ENCODE results near the gene ZBTB5.

Gene ZBTB5

GRCh38 chr9:37507566-37508134 lies 42.4 kb upstream of the ZBTB5 start:
- no peaks in the 10 kb centered on the region for H3K27me3 ChIP-seq (ENCODE audit: control insufficient read depth in 1 of 2, insufficient read depth in 2 of 2, low read length in 2 of 2)
- peaks cover 22 to 35% of the 10 kb centered on the region in 2 donors for H3K36me3 ChIP-seq (ENCODE audit: control insufficient read depth in 2 of 2, insufficient read depth in 2 of 2, low read length in 2 of 2)
- H3K4me3 ChIP-seq (ENCODE audit: low read length in 2 of 2), result no peak overlapping the region
- no peaks in the 10 kb centered on the region for H3K4me1 ChIP-seq (ENCODE audit: control insufficient read depth, insufficient read depth, low read length)
- H3K9me3 ChIP-seq (ENCODE audit: control insufficient read depth in 2 of 2, low read length in 2 of 2), result no peaks in the 10 kb centered on the region
- H3K9ac ChIP-seq (ENCODE audit: low read length in 2 of 2), result no peak overlapping the region
- no peak overlapping the region for H3K27ac ChIP-seq (ENCODE audit: low read length)

GRCh38 chr9:37504605-37505004 lies 39.4 kb upstream of the ZBTB5 start:
- Histone ChIP-seq H3K9ac (ENCODE audit: low read length in 2 of 2) (no peak overlapping the region), H3K27me3 (ENCODE audit: control insufficient read depth in 1 of 2, insufficient read depth in 2 of 2, low read length in 2 of 2) (no peaks in the 10 kb centered on the region), H3K4me3 (ENCODE audit: low read length in 2 of 2) (no peak overlapping the region), H3K36me3 (ENCODE audit: control insufficient read depth in 2 of 2, insufficient read depth in 2 of 2, low read length in 2 of 2) (peaks cover 40 to 46% of the 10 kb centered on the region in 2 donors), H3K9me3 (ENCODE audit: control insufficient read depth in 2 of 2, low read length in 2 of 2) (no peaks in the 10 kb centered on the region), H3K27ac (ENCODE audit: low read length) (no peak overlapping the region), H3K4me1 (ENCODE audit: control insufficient read depth, insufficient read depth, low read length) (no peaks in the 10 kb centered on the region)

- Histone ChIP-seq H3K9ac (ENCODE audit: low read length in 2 of 2) (no peak overlapping the region), H3K27ac (ENCODE audit: low read length) (no peak overlapping the region), H3K9me3 (ENCODE audit: control insufficient read depth in 2 of 2, low read length in 2 of 2) (no peaks in the 10 kb centered on the region), H3K27me3 (ENCODE audit: control insufficient read depth in 1 of 2, insufficient read depth in 2 of 2, low read length in 2 of 2) (no peaks in the 10 kb centered on the region), H3K4me1 (ENCODE audit: control insufficient read depth, insufficient read depth, low read length) (no peaks in the 10 kb centered on the region), H3K36me3 (ENCODE audit: control insufficient read depth in 2 of 2, insufficient read depth in 2 of 2, low read length in 2 of 2) (peaks cover 41 to 49% of the 10 kb centered on the region in 2 donors), H3K4me3 (ENCODE audit: low read length in 2 of 2) (no peak overlapping the region)
Measured at GRCh38 chr9:37503736-37504135, 38.5 kb upstream of the ZBTB5 start.

- Histone ChIP-seq H3K27me3 (ENCODE audit: control insufficient read depth in 1 of 2, insufficient read depth in 2 of 2, low read length in 2 of 2) (no peaks in the 10 kb centered on the region), H3K4me1 (ENCODE audit: control insufficient read depth, insufficient read depth, low read length) (no peaks in the 10 kb centered on the region), H3K4me3 (ENCODE audit: low read length in 2 of 2) (no peak overlapping the region), H3K9me3 (ENCODE audit: control insufficient read depth in 2 of 2, low read length in 2 of 2) (no peaks in the 10 kb centered on the region), H3K9ac (ENCODE audit: low read length in 2 of 2) (no peak overlapping the region), H3K27ac (ENCODE audit: low read length) (no peak overlapping the region), H3K36me3 (ENCODE audit: control insufficient read depth in 2 of 2, insufficient read depth in 2 of 2, low read length in 2 of 2) (peaks cover 43 to 53% of the 10 kb centered on the region in 2 donors)
Measured at GRCh38 chr9:37501957-37502596, 36.8 kb upstream of the ZBTB5 start.

GRCh38 chr9:37499297-37499696 lies 34.0 kb upstream of the ZBTB5 start:
- Histone ChIP-seq H3K27ac (ENCODE audit: low read length) (no peak overlapping the region), H3K36me3 (ENCODE audit: control insufficient read depth in 2 of 2, insufficient read depth in 2 of 2, low read length in 2 of 2) (peaks cover 60 to 72% of the 10 kb centered on the region in 2 donors), H3K9ac (ENCODE audit: low read length in 2 of 2) (no peak overlapping the region), H3K27me3 (ENCODE audit: control insufficient read depth in 1 of 2, insufficient read depth in 2 of 2, low read length in 2 of 2) (no peaks in the 10 kb centered on the region), H3K4me1 (ENCODE audit: control insufficient read depth, insufficient read depth, low read length) (no peaks in the 10 kb centered on the region), H3K4me3 (ENCODE audit: low read length in 2 of 2) (no peak overlapping the region), H3K9me3 (ENCODE audit: control insufficient read depth in 2 of 2, low read length in 2 of 2) (no peaks in the 10 kb centered on the region)

- Histone ChIP-seq H3K4me3 (ENCODE audit: low read length in 2 of 2) (no peak overlapping the region), H3K36me3 (ENCODE audit: control insufficient read depth in 2 of 2, insufficient read depth in 2 of 2, low read length in 2 of 2) (peaks cover 63 to 74% of the 10 kb centered on the region in 2 donors), H3K9me3 (ENCODE audit: control insufficient read depth in 2 of 2, low read length in 2 of 2) (no peaks in the 10 kb centered on the region), H3K27ac (ENCODE audit: low read length) (no peak overlapping the region), H3K27me3 (ENCODE audit: control insufficient read depth in 1 of 2, insufficient read depth in 2 of 2, low read length in 2 of 2) (no peaks in the 10 kb centered on the region), H3K4me1 (ENCODE audit: control insufficient read depth, insufficient read depth, low read length) (no peaks in the 10 kb centered on the region), H3K9ac (ENCODE audit: low read length in 2 of 2) (no peak overlapping the region)
Measured at GRCh38 chr9:37498457-37498856, 33.2 kb upstream of the ZBTB5 start.

GRCh38 chr9:37497320-37497719 lies 32.1 kb upstream of the ZBTB5 start:
- no peak overlapping the region for H3K9ac ChIP-seq (ENCODE audit: low read length in 2 of 2)
- no peaks in the 10 kb centered on the region for H3K4me1 ChIP-seq (ENCODE audit: control insufficient read depth, insufficient read depth, low read length)
- peaks cover 64 to 74% of the 10 kb centered on the region in 2 donors for H3K36me3 ChIP-seq (ENCODE audit: control insufficient read depth in 2 of 2, insufficient read depth in 2 of 2, low read length in 2 of 2)
- H3K4me3 ChIP-seq (ENCODE audit: low read length in 2 of 2), result no peak overlapping the region
- H3K9me3 ChIP-seq (ENCODE audit: control insufficient read depth in 2 of 2, low read length in 2 of 2), result no peaks in the 10 kb centered on the region
- no peak overlapping the region for H3K27ac ChIP-seq (ENCODE audit: low read length)
- H3K27me3 ChIP-seq (ENCODE audit: control insufficient read depth in 1 of 2, insufficient read depth in 2 of 2, low read length in 2 of 2), result no peaks in the 10 kb centered on the region

GRCh38 chr9:37496020-37496419 lies 30.8 kb upstream of the ZBTB5 start:
- no peaks in the 10 kb centered on the region for H3K27me3 ChIP-seq (ENCODE audit: control insufficient read depth in 1 of 2, insufficient read depth in 2 of 2, low read length in 2 of 2)
- H3K27ac ChIP-seq (ENCODE audit: low read length), result no peak overlapping the region
- no peaks in the 10 kb centered on the region for H3K9me3 ChIP-seq (ENCODE audit: control insufficient read depth in 2 of 2, low read length in 2 of 2)
- H3K4me1 ChIP-seq (ENCODE audit: control insufficient read depth, insufficient read depth, low read length), result no peaks in the 10 kb centered on the region
- H3K4me3 ChIP-seq (ENCODE audit: low read length in 2 of 2), result no peak overlapping the region
- H3K9ac ChIP-seq (ENCODE audit: low read length in 2 of 2), result no peak overlapping the region
- peaks cover 56 to 62% of the 10 kb centered on the region in 2 donors for H3K36me3 ChIP-seq (ENCODE audit: control insufficient read depth in 2 of 2, insufficient read depth in 2 of 2, low read length in 2 of 2)

GRCh38 chr9:37495571-37495970 lies 30.3 kb upstream of the ZBTB5 start:
- Histone ChIP-seq H3K27ac (ENCODE audit: low read length) (no peak overlapping the region), H3K27me3 (ENCODE audit: control insufficient read depth in 1 of 2, insufficient read depth in 2 of 2, low read length in 2 of 2) (no peaks in the 10 kb centered on the region), H3K9ac (ENCODE audit: low read length in 2 of 2) (no peak overlapping the region), H3K9me3 (ENCODE audit: control insufficient read depth in 2 of 2, low read length in 2 of 2) (no peaks in the 10 kb centered on the region), H3K4me3 (ENCODE audit: low read length in 2 of 2) (no peak overlapping the region), H3K4me1 (ENCODE audit: control insufficient read depth, insufficient read depth, low read length) (no peaks in the 10 kb centered on the region), H3K36me3 (ENCODE audit: control insufficient read depth in 2 of 2, insufficient read depth in 2 of 2, low read length in 2 of 2) (peaks cover 54 to 59% of the 10 kb centered on the region in 2 donors)

GRCh38 chr9:37491939-37492338 lies 26.7 kb upstream of the ZBTB5 start:
- H3K9me3 ChIP-seq (ENCODE audit: control insufficient read depth in 2 of 2, low read length in 2 of 2), result no peaks in the 10 kb centered on the region
- no peak overlapping the region for H3K9ac ChIP-seq (ENCODE audit: low read length in 2 of 2)
- H3K36me3 ChIP-seq (ENCODE audit: control insufficient read depth in 2 of 2, insufficient read depth in 2 of 2, low read length in 2 of 2), result peaks cover 46 to 49% of the 10 kb centered on the region in 2 donors
- peaks cover 15% of the 10 kb centered on the region for H3K4me1 ChIP-seq (ENCODE audit: control insufficient read depth, insufficient read depth, low read length)
- H3K27me3 ChIP-seq (ENCODE audit: control insufficient read depth in 1 of 2, insufficient read depth in 2 of 2, low read length in 2 of 2), result no peaks in the 10 kb centered on the region
- no peak overlapping the region for H3K27ac ChIP-seq (ENCODE audit: low read length)
- no peak overlapping the region for H3K4me3 ChIP-seq (ENCODE audit: low read length in 2 of 2)
